Measurements from ENCODE around the gene RBMXL2.

The RBMXL2 gene

GRCh38 chr11:7088921-7089320, at the start of gene RBMXL2:
TSS of gene RBMXL2 (plus strand) at chr11:7088998. CDS start at chr11:7089121, 123 bp downstream.
- no peak for DNase-seq

- no peak for DNase-seq
Observed at GRCh38 chr11:7046474-7047175, 42.2 kb upstream of the RBMXL2 start.

DNA sequence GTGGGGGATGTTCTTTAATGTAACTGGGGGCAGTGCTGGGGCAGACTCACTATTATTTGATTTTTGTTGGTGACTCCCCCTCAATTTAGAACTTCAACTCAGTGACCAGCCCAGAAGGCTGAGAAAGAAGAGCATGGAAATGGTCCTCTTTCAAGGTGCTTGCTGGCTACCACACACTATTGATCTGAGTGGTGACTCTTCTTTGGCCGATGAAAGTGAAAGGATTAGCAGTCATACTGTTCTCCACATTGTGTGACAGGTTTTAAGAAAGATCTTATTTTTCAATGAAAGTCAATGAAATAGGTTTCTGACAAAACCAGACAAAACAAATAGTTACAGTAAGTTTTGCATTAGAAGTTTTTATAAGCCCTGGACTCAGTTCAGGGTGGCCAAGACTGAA, 38.6 kb upstream of the RBMXL2 start:
- no peak for DNase-seq

DNA sequence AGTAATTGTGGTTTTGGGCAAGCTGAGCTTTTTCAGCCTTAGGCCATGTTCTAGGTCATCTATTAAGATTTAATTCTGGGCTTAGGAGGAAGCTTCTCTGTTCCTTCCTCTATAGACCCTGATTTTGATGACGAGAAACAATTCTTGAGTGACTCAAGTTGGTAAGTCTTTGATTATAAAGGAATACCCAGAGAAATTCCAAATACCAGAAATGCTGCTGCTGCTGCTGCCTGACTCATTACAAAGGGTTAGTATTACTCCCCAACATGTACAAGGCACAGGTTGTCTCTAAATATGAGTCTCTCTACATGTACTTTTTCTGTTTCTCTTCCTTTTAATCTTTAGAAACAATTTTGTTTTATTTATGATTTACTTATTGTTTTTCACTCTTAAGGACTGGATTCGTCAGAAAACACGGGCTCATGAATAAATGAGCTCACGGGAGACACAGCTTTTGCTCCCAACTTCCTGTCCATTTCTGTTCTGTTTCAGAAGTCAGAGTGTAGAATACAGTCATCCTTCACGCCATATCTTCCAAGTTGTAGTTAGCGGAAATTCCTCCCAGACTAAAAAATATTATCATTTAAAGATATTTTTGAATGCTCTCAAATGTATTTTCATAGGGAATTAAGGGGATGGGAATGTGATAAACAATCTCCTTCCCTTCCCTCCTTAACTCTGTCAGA, 31.8 kb upstream of the RBMXL2 start:
- DNase-seq: no peak

GRCh38 chr11:7057641-7058040, 31.2 kb upstream of the RBMXL2 start:
- DNase-seq: no peak

DNA sequence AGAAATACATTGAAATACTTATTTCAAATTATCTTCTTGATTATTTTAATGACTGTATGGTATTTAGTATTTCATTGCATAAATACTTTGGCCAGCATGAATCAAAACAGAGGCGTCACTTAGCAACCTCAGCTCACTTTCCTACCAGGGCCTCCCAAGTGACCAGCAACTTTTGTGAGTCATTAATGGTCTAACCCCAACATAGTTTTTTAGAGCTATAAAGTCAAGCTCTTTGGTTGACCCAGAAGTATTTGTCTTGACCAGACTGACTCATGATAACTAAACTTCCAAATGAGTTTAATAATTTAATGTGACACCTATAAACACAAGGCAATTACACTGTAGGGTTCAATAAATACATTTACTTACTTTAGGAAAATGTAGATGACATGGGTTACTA, 27.9 kb upstream of the RBMXL2 start:
- DNase-seq: no peak

GRCh38 chr11:7062534-7062933, 26.3 kb upstream of the RBMXL2 start:
- DNase-seq: no peak

- no peak for DNase-seq
Observed at GRCh38 chr11:7072401-7073028, 16.3 kb upstream of the RBMXL2 start.

- DNase-seq: no peak
Observed at GRCh38 chr11:7077101-7077500, 11.7 kb upstream of the RBMXL2 start.

GRCh38 chr11:7079545-7080135, 9.2 kb upstream of the RBMXL2 start:
- no peak for DNase-seq

GRCh38 chr11:7080900-7081299, 7.9 kb upstream of the RBMXL2 start:
- no peak for DNase-seq

GRCh38 chr11:7081441-7081840, 7.4 kb upstream of the RBMXL2 start:
- no peak for DNase-seq

DNA sequence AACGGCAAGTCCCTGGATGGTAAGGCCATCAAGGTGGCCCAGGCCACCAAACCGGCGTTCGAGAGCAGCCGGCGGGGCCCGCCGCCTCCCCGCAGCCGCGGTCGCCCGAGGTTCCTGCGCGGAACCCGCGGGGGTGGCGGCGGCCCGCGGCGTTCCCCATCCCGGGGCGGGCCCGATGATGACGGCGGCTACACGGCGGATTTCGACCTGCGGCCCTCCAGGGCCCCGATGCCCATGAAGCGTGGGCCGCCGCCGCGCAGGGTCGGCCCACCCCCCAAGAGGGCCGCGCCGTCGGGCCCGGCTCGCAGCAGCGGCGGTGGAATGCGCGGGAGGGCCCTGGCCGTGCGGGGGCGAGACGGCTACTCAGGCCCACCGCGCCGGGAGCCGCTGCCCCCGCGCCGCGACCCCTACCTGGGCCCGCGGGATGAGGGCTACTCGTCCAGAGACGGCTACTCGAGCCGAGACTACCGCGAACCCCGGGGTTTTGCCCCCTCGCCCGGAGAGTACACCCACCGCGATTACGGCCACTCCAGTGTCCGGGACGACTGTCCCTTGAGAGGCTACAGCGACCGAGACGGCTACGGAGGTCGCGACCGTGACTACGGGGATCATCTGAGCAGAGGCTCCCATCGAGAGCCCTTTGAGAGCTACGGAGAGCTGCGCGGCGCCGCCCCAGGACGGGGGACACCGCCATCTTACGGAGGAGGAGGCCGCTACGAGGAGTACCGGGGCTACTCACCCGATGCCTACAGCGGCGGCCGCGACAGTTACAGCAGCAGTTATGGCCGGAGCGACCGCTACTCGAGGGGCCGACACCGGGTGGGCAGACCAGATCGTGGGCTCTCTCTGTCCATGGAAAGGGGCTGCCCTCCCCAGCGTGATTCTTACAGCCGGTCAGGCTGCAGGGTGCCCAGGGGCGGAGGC, 792 bp downstream of the RBMXL2 start:
- DNase-seq: no peak

DNA sequence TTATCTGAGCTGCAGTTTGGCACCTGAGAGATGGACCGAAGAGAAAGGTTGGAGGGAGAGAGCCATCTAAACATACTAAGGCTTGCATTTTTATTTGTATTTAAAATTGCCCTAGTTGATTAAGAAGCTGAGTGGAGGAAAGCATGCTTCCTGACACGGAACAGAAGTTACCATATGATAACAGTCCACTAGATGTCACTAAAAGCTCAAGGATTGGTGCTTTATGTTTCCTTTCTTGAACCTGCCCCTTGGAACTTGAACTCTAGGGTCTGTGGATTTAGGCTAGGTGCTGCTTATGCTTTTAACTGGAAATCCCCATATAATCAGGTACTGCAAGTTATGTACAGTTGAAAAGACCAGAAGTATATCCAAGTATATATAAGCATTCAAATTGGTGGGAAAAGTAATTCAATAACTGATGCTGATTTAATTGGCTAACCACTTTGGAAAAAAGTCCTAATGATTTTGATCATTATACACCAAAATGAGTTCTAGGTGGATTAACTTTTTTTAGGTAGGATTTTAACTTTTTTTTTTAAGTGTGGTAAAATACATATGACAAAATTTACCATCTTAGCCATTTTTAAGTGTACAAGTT, 9.5 kb downstream of the RBMXL2 start:
- DNase-seq: no peak

DNA sequence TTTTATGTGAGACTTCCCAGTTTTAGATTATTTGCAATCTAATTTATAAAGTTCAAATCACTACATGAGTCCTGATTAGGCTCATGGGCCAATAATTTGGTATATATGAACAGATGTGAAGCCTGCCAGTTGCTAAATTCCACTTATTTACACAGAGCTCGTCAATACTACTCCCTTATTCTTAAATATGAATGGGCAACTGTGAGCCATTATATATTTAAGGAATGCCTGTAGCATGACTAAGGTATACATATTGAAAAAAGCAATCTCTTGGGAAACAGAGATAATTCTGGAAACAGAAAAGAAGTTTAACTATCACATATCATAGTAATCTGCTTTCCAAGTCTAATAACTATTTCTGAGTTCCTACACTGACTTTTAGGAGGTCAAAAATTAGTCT, 27.0 kb downstream of the RBMXL2 start:
- DNase-seq: no peak

DNA sequence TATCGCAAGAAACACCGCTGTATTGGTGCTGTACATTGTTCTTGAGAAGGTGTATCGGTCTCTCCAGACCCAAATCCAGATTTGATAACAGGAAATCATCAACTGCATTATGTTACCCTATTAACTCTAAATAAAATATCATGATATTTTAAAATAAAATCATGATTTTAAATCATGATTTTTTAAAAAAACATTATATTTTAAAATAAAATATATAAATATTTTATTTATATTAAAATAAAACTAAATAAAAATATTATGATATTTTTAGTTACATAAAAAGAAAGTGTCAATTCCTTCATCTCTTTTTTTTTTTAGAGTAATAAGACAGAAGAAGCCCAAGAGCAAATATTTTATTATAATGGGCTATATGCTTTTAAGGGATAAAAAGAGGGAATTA, 27.6 kb downstream of the RBMXL2 start:
- no peak for DNase-seq

- no peak for DNase-seq
Observed at GRCh38 chr11:7138051-7138450, 49.3 kb downstream of the RBMXL2 start.
